ENCODE results near the gene TBC1D17.

GRCh38 chr19:49932731-49933131, 55.2 kb downstream of the TBC1D17 start:
- TF ChIP-seq TCF7L2 (IDR thresholded peaks at IDR 0.05; ENCODE audit: low read depth, low read length) (no peak), PCBP1 (IDR thresholded peaks at IDR 0.05; ENCODE audit: borderline replicate concordance, low read depth, low read length) (no peak), POLR2A (IDR thresholded peaks at IDR 0.05; ENCODE audit: insufficient read depth in 1 of 2, low read depth in 2 of 2, low read length in 2 of 2) (no peak), ZNF121 (CRISPR knock-in tag; IDR thresholded peaks at IDR 0.05) (no peak), CTCF (CRISPR knock-in tag; IDR thresholded peaks at IDR 0.05) (no peak), PATZ1 (CRISPR knock-in tag; IDR thresholded peaks at IDR 0.05) (no peak), ZNF776 (CRISPR knock-in tag; IDR thresholded peaks at IDR 0.05) (no peak), NCOA1 (CRISPR knock-in tag; IDR thresholded peaks at IDR 0.05) (no peak), SOX6 (IDR thresholded peaks at IDR 0.05) (no peak), SOX6 (CRISPR knock-in tag; IDR thresholded peaks at IDR 0.05) (no peak), ZNF841 (CRISPR knock-in tag; IDR thresholded peaks at IDR 0.05; ENCODE audit: borderline replicate concordance) (no peak), ZFP36 (IDR thresholded peaks at IDR 0.05; ENCODE audit: borderline replicate concordance, low read depth, low read length, partially characterized antibody) (no peak), PRMT3 (CRISPR knock-in tag; IDR thresholded peaks at IDR 0.05; ENCODE audit: borderline replicate concordance, low read depth) (no peak), FOXM1 (CRISPR knock-in tag; IDR thresholded peaks at IDR 0.05) (no peak), REXO4 (CRISPR knock-in tag; IDR thresholded peaks at IDR 0.05; ENCODE audit: borderline replicate concordance) (no peak)
